SK-N-SH treated with all-trans-retinoic acid at 6 μM for 48 hours (cell line): ENCODE results near the gene ATL1.

Experiments
- ATAC-seq: fragments of 200-7000 bp; cut with Tn5 transposase; 3 replicates; pipeline ENCODE4 v1.9.1; 2020; ENCODE audit warnings: mild to moderate bottlenecking, moderate library complexity
- ARNTL ChIP-seq: fragments of 450-650 bp; formaldehyde crosslinking; IDR thresholded peaks from 2 replicates; pipeline ENCODE4 v1.5.0; 2020; ENCODE audit warnings: low read depth, mild to moderate bottlenecking, moderate library complexity, borderline replicate concordance
- BACH2 ChIP-seq: fragments of 250-450 bp; sonication (Bioruptor Pico); IDR thresholded peaks from 2 replicates; pipeline ENCODE4 v1.9.0; 2021; ENCODE audit warnings: mild to moderate bottlenecking, borderline replicate concordance
- ESRRG ChIP-seq: fragments of 250-450 bp; sonication (Bioruptor Pico); IDR thresholded peaks from 2 replicates; pipeline ENCODE4 v1.6.1; 2021; ENCODE audit warnings: mild to moderate bottlenecking
- GLIS3 ChIP-seq: fragments of 250-450 bp; sonication (Bioruptor Pico); IDR thresholded peaks from 2 replicates; pipeline ENCODE4 v1.5.0; 2020; ENCODE audit warnings: mild to moderate bottlenecking, moderate library complexity
- ISL1 ChIP-seq: fragments of 250-450 bp; sonication (Bioruptor Pico); IDR thresholded peaks from 2 replicates; pipeline ENCODE4 v2.1.2; 2022; ENCODE audit warnings: mild to moderate bottlenecking, moderate library complexity
- OSR1 ChIP-seq: fragments of 250-450 bp; sonication (Bioruptor Pico); IDR thresholded peaks from 2 replicates; pipeline ENCODE4 v1.8.0; 2022; ENCODE audit warnings: moderate library complexity, mild to moderate bottlenecking, inconsistent platforms
- PATZ1 ChIP-seq: fragments of 250-450 bp; sonication (Bioruptor Pico); IDR thresholded peaks from 2 replicates; pipeline ENCODE4 v1.8.0; 2020; ENCODE audit warnings: mild to moderate bottlenecking, moderate library complexity, borderline replicate concordance
- POU6F1 ChIP-seq: fragments of 250-450 bp; sonication (Bioruptor Pico); IDR thresholded peaks from 2 replicates; pipeline ENCODE4 v1.8.0; 2021; ENCODE audit warnings: low read depth, mild to moderate bottlenecking, moderate library complexity, borderline replicate concordance
- PPARA ChIP-seq: fragments of 250-450 bp; sonication (Bioruptor Pico); IDR thresholded peaks from 2 replicates; pipeline ENCODE4 v1.5.0; 2020; ENCODE audit warnings: mild to moderate bottlenecking, borderline replicate concordance
- RARB ChIP-seq: fragments of 250-450 bp; sonication (Bioruptor Pico); IDR thresholded peaks from 2 replicates; pipeline ENCODE4 v1.8.0; 2021; ENCODE audit warnings: mild to moderate bottlenecking, moderate library complexity
- SNAI2 ChIP-seq: fragments of 250-450 bp; sonication (Bioruptor Pico); IDR thresholded peaks from 2 replicates; pipeline ENCODE4 v1.5.0; 2020; ENCODE audit warnings: mild to moderate bottlenecking, moderate library complexity
- TCF4 ChIP-seq: fragments of 250-450 bp; sonication (Bioruptor Pico); IDR thresholded peaks from 2 replicates; pipeline ENCODE4 v1.8.0; 2021; ENCODE audit warnings: mild to moderate bottlenecking, moderate library complexity, borderline replicate concordance
- TSHZ2 ChIP-seq: fragments of 250-450 bp; sonication (Bioruptor Pico); IDR thresholded peaks from 2 replicates; pipeline ENCODE4 v1.5.0; 2020; ENCODE audit warnings: mild to moderate bottlenecking, moderate library complexity
- ZC3H10 ChIP-seq: fragments of 250-450 bp; sonication (Bioruptor Pico); IDR thresholded peaks from 2 replicates; pipeline ENCODE4 v1.5.1; 2021; ENCODE audit warnings: mild to moderate bottlenecking, moderate library complexity
- ZFP3 ChIP-seq: fragments of 250-450 bp; sonication (Bioruptor Pico); IDR thresholded peaks from 2 replicates; pipeline ENCODE4 v1.5.0; 2020; ENCODE audit warnings: mild to moderate bottlenecking, moderate library complexity
- ZFP30 ChIP-seq: fragments of 450-650 bp; formaldehyde crosslinking; IDR thresholded peaks from 2 replicates; pipeline ENCODE4 v1.5.0; 2022; ENCODE audit warnings: mild to moderate bottlenecking, moderate library complexity
- ZNF565 ChIP-seq: fragments of 450-650 bp; formaldehyde crosslinking; conservative IDR thresholded peaks from 2 replicates; pipeline ENCODE4 v1.5.0; 2020; ENCODE audit warnings: low read depth, mild to moderate bottlenecking, moderate library complexity
- ZNF70 ChIP-seq: fragments of 450-650 bp; formaldehyde crosslinking; IDR thresholded peaks from 2 replicates; pipeline ENCODE4 v1.5.0; 2020; ENCODE audit warnings: mild to moderate bottlenecking, moderate library complexity
- ZNF8 ChIP-seq: fragments of 450-650 bp; formaldehyde crosslinking; IDR thresholded peaks from 2 replicates; pipeline ENCODE4 v1.5.0; 2020; ENCODE audit warnings: mild to moderate bottlenecking, moderate library complexity

ATL1 gene

GRCh38 chr14:50666772-50667683 is 107.1 kb downstream of the ATL1 start:
- peak; percentile 42 for ATAC-seq
- TF ChIP-seq TSHZ2 (CRISPR knock-in tag) = no peak
- TF ChIP-seq BACH2 (CRISPR knock-in tag) = no peak
- TF ChIP-seq OSR1 (CRISPR knock-in tag) = no peak
- TF ChIP-seq PATZ1 (CRISPR knock-in tag) = peak; percentile 54; the same call in 1 of the 2 replicates
- no peak for TF ChIP-seq RARB (CRISPR knock-in tag)
- TF ChIP-seq POU6F1 = no peak
- no peak for TF ChIP-seq ZFP3 (CRISPR knock-in tag)
- no peak for TF ChIP-seq ZNF8 (CRISPR knock-in tag)
- no peak for TF ChIP-seq ESRRG (CRISPR knock-in tag)

GRCh38 chr14:50667684-50667995 is 107.7 kb downstream of the ATL1 start:
- ATAC-seq = no peak
- TF ChIP-seq POU6F1 = no peak
- no peak for TF ChIP-seq BACH2 (CRISPR knock-in tag)
- no peak for TF ChIP-seq ZNF565
- TF ChIP-seq PPARA (CRISPR knock-in tag) = no peak
- TF ChIP-seq ESRRG (CRISPR knock-in tag) = no peak
- no peak for TF ChIP-seq ARNTL (CRISPR knock-in tag)
- TF ChIP-seq ZFP30 (CRISPR knock-in tag) = no peak
- TF ChIP-seq ZC3H10 = no peak
- TF ChIP-seq TSHZ2 (CRISPR knock-in tag) = no peak
- TF ChIP-seq ZNF70 (CRISPR knock-in tag) = no peak
- no peak for TF ChIP-seq OSR1 (CRISPR knock-in tag)
- TF ChIP-seq ISL1 (CRISPR knock-in tag) = no peak
- no peak for TF ChIP-seq TCF4
- TF ChIP-seq ZFP3 (CRISPR knock-in tag) = no peak
- no peak for TF ChIP-seq GLIS3 (CRISPR knock-in tag)
- TF ChIP-seq RARB (CRISPR knock-in tag) = no peak
- no peak for TF ChIP-seq SNAI2 (CRISPR knock-in tag)
- TF ChIP-seq, all 23 proteins: peak for 0
